GM18951 (cell line): ENCODE measurements around the gene ADORA1.

Source experiments
- POLR2A ChIP-seq: IDR thresholded peaks from 4 replicates; pipeline ENCODE4 v1.6.1; 2011; ENCODE audit warnings: mild to moderate bottlenecking; ENCODE audit not compliant: insufficient read length, insufficient read depth; ENCODE audit errors: extremely low read depth
- in situ Hi-C: fragments of 300-500 bp; cut with MboI; formaldehyde crosslinking; loops from one replicate; pipeline ENCODE4 v1.12.0; 2022; ENCODE audit warnings: low sequenced_read_pairs, mixed read lengths, inconsistent platforms; ENCODE audit not compliant: unreplicated experiment

ADORA1 gene

DNA sequence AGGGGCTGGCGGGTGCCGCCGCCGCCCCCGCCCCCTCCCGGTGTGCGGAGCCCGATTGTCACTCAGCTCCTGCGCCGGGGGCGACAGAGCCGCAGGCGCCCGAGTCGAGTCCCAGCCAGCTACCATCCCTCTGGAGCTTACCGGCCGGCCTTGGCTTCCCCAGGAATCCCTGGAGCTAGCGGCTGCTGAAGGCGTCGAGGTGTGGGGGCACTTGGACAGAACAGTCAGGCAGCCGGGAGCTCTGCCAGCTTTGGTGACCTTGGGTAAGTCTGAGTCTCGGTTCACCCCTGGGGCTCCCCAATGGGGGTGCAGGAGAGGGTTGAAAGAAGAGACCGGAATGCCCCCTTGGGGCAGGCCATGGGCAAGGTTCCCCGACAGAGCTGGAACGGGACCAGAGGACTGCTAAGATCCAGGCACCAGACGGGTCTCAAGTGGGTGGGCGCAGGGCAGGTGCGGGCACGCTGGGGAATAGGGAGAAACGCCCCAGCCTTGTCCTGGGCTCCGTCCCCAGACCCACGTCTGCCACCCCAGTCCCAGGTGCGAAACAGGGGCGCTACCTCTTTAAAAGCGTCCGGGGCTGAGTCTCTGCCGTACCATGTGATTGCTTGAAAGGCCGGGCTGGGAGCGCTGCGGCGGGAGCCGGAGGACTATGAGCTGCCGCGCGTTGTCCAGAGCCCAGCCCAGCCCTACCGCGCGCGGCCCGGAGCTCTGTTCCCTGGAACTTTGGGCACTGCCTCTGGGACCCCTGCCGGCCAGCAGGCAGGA, at the start of gene ADORA1:
Gene ADORA1 (plus strand): TSS at position 61 of the 765 bp plus-strand sequence. CDS start 1,116 bp downstream, outside the sequence.
- no peak for TF ChIP-seq POLR2A
- in situ Hi-C loops: no loop called here

- in situ Hi-C loops: no loop called here
- TF ChIP-seq POLR2A: no peak
Measured at GRCh38 chr1:203077956-203078355, 49.6 kb upstream of the ADORA1 start.

GRCh38 chr1:203078478-203078877, 49.0 kb upstream of the ADORA1 start:
- TF ChIP-seq POLR2A: no peak
- in situ Hi-C loops: no loop called here

DNA sequence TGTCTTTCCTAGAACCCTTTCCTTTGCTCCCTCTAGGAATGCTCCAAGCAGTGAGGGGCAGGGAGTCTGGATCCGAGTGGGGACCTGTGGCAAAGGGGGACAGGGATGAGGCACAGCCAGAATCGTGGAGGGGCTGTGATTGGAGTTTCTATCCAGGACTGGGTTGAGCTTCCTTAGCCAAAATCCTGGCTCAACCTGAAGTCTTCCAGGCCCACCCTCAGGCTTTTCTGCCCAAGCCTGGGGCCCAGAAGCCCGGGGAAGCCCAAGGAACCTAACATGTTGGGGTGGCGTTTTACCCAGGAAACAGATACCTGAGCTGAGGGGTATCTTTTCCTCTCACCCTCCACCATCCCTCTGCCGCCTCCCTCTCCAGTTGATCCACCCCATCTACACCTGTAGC, 47.1 kb upstream of the ADORA1 start:
- no peak for TF ChIP-seq POLR2A
- in situ Hi-C loops: no loop called here

DNA sequence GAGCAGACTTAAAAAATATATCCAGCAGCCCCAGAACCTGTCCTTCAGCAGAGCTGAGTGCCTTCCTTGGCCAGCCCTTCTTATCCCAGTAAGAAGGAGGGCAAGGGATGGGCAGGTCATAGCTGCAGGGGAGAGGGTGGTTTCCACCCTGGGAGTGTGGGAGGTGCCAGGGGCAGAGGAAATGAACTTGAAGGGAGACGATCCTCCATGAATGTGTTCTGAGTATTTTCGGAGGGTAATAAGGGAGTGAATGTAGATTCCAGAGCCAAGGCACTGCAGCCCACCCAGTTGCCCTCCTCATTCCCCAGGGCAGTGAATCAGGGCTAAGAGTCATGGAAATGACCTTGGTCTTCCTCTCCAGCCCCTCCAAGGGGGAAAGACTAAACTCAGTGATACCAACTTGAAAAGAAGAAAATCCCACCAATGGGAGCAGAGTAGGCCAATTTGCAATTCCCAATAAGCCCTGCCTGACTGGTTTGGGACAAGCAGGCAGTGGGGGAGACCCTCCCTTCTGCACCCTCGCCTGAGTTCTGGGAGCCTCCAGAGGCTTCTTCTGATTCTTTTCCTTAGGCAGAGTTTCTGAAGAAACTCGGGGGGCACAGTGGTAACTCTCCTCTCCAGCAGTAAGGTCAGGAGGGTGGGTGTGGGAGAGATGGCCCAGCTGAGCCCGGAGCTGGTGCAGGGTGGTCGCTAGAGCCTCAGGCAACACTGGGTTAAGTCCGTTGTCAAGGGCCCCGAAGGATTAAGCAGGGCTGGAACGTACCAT, 45.9 kb upstream of the ADORA1 start:
- in situ Hi-C loops: no loop called here
- no peak for TF ChIP-seq POLR2A

- in situ Hi-C loops: no loop called here
- no peak for TF ChIP-seq POLR2A
Measured at GRCh38 chr1:203082231-203082505, 45.4 kb upstream of the ADORA1 start.

DNA sequence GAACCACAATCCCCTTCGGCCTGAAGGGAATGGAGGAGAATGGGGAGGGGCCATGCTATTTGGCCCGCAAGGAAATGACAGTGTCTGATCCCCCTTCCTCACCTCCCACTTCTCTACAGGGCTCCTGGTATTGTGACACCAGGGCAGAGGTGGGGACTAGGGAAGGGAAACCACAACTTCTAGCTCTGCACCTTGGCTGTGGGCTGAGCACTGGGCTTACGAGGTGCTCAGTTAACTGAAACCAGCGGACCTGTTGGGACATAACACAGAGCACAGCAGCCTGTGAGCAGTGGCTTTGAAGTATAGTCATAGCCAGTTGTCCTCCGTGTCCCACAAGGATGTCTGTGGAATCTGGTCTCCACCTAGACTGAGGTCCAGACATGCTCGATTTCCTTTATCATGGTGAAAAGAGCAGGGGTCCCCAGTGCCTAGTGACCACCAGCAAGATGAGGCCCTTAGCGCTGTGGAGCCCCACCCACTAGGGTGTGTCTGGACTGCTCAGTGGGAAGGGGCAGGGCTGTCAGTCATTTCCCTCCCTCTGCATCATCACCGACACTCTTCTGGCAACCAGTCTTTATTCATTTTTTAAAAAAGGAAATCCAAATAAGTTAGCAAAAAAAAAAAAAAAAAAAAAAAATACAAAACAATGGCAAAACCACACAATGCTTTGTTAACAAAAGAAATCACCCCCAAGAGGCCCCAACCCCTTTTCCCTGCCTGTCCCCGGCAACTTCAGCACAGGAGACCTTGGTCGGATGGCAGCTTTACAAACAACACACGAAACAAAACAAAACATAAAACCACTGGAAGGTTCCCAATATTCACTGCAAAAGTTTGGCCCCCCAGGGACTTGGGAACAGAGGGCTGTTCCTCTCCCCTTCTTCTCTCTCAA, 44.7 kb upstream of the ADORA1 start:
- no peak for TF ChIP-seq POLR2A
- in situ Hi-C loops: no loop called here

DNA sequence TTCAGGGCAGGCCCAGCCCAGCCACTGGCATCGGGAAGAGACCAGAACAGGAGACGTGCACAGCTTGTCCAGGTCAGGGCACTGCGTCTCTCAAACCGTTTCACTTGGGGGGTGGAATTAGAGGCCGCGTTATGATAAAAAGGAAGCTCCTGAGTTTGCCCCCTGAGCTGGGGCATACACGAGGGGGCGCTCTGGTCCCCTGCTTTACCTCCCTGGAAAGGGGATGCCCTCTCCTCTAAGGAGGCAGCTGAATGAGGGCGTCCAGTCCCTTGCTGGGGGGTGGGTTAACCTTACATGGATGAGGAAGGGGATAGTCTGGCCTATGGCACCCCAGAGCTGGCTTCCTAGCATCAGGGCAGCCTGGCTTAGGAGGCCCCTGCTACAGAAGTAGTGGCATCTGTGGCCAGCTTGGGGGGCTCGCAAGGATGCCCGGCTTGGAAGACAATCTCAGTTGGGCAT, 44.0 kb upstream of the ADORA1 start:
- in situ Hi-C loops: no loop called here
- TF ChIP-seq POLR2A: no peak

- in situ Hi-C loops: no loop called here
- TF ChIP-seq POLR2A: no peak
Measured at GRCh38 chr1:203084588-203085527, 42.7 kb upstream of the ADORA1 start.

DNA sequence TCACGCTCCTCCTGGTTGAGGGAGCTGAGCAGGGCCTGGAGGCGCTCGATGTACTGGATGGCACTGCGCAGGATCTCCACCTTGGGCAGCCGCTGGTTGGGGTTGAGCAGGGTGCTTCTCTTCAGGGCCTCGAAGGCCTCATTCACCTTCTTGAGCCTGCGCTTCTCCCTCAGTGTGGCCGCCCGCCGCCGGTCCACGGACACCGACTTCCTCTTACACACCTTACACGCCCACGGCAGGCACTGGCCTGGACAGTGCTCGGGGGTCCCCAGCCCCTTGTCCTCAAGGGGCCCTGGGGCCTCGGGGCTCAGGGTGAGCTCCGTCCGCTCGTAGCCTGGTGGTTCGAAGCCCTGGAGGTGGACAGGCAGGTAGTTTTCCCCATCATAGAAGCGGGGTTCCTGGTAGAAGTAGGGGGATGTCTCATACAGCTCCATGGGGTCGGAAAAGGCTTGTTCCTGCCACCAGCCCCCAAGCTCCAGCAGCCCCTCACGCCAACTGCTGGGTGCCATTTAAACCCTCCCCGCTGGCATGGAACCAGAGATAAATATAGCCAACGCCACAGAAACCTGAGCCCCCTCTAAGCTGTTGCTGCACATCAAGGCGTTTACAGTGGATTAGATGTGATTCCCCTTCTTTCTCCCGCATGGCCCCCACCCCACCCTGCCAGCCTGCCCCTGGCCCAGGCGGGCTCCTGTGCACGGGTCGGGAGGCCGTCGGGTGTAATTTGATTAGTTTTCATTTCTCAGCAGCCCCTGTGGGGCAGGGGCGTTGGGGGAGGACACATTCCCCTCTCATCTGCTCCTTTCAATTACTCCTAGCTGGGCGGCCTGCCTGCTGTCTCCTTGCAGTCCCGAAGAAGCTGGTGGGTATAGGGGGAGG, 41.8 kb upstream of the ADORA1 start, which contains the start of gene MYOG:
Gene MYOG (minus strand): TSS at position 485 of the 879 bp plus-strand sequence. CDS start 51 bp downstream, at position 434.
- in situ Hi-C loops: no loop called here
- TF ChIP-seq POLR2A: no peak

- no peak for TF ChIP-seq POLR2A
- in situ Hi-C loops: no loop called here
Measured at GRCh38 chr1:203086992-203087763, 40.3 kb upstream of the ADORA1 start.
